HG03108 (cell line): Measurements from ENCODE around the gene CCDC181.
"Not testable (repeated sequence)": the region's sequence is repeated elsewhere in the genome, so short reads cannot be mapped to it uniquely, and the experiment has no call there.

Experiments used
- ATAC-seq: cut with Tn5 transposase; IDR thresholded peaks from one replicate; pipeline ENCODE4 v1.9.1; 2021; ENCODE audit warnings: moderate library complexity; ENCODE audit not compliant: unreplicated experiment

The CCDC181 gene

GRCh38 chr1:169402578-169402977 is 24.7 kb downstream of the CCDC181 start:
- not testable (repeated sequence) for ATAC-seq

- no peak for ATAC-seq
These were observed 31.3 kb downstream of the CCDC181 start for GRCh38 chr1:169395955-169396354.

GRCh38 chr1:169392406-169392805 is 34.9 kb downstream of the CCDC181 start:
- ATAC-seq: no peak

GRCh38 chr1:169390303-169390702 is 37.0 kb downstream of the CCDC181 start:
- ATAC-seq: peak; percentile 72

GRCh38 chr1:169387399-169387798 is 39.9 kb downstream of the CCDC181 start:
- no peak for ATAC-seq

GRCh38 chr1:169383449-169383848 is 43.8 kb downstream of the CCDC181 start:
- no peak for ATAC-seq

- ATAC-seq: no peak
These were observed 46.1 kb downstream of the CCDC181 start for GRCh38 chr1:169381162-169381561.

GRCh38 chr1:169371404-169371803 is 55.9 kb downstream of the CCDC181 start:
- ATAC-seq: no peak

GRCh38 chr1:169368406-169368769 is 58.9 kb downstream of the CCDC181 start:
- ATAC-seq: no peak

GRCh38 chr1:169367686-169368405 is 59.4 kb downstream of the CCDC181 start, which contains the start of the genes BLZF1 and NME7:
Gene BLZF1, plus strand, starts transcription at chr1:169368195. Its CDS starts 1,328 bp downstream, at chr1:169369523.
Gene NME7, minus strand, starts transcription at chr1:169367797. Its CDS starts 87 bp downstream, at chr1:169367710.
- ATAC-seq: peak; percentile 96

- ATAC-seq: no peak
These were observed 60.1 kb downstream of the CCDC181 start for GRCh38 chr1:169367096-169367685.

- no peak for ATAC-seq
These were observed 62.3 kb downstream of the CCDC181 start for GRCh38 chr1:169364948-169365347.

- ATAC-seq: peak; percentile 23
These were observed 64.1 kb downstream of the CCDC181 start for GRCh38 chr1:169363046-169363730.

- no peak for ATAC-seq
These were observed 66.0 kb downstream of the CCDC181 start for GRCh38 chr1:169361281-169361680.

GRCh38 chr1:169360415-169360814 is 66.9 kb downstream of the CCDC181 start:
- ATAC-seq: no peak

GRCh38 chr1:169348383-169349036 is 78.8 kb downstream of the CCDC181 start:
- ATAC-seq: no peak

GRCh38 chr1:169347688-169348382 is 79.4 kb downstream of the CCDC181 start:
- ATAC-seq: no peak

- no peak for ATAC-seq
These were observed 81.2 kb downstream of the CCDC181 start for GRCh38 chr1:169346036-169346589.

GRCh38 chr1:169345511-169345910 is 81.8 kb downstream of the CCDC181 start:
- ATAC-seq: no peak
